ENCODE measurements around the gene PABPC1L.

DNA sequence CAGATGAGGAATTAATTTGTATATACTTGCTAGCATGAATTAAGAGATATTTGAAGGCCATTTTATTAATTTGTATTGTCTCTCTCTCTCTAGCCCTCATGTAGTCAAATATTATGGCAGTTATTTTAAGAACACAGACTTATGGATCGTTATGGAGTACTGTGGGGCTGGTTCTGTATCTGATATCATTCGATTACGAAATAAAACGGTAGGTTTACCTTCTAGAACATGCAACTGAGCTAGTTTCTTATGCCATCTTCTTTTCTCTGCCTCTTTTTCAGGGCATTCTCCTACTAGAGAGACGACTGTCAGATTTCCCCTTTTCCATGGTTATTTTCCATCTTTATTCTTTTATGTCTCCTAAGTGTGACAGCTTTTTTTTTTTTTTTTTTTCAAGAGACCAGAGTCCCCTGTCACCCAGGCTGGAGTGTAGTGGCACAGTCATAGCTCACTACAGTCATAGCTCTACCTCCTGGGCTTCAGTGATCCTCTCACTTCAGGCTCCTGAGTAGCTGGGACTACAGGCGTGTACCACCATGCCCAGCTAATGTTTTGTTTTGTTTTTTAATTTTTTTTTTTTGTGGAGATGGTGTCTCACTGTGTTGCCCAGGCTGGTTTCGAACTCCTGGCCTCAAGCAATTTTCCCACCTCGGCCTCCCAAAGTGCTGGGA, 72.0 kb downstream of the PABPC1L start:
- no peak for TF ChIP-seq EZH2 (IDR thresholded peaks at IDR 0.05; ENCODE audit: low read length)
- TF ChIP-seq, protein P1, sequence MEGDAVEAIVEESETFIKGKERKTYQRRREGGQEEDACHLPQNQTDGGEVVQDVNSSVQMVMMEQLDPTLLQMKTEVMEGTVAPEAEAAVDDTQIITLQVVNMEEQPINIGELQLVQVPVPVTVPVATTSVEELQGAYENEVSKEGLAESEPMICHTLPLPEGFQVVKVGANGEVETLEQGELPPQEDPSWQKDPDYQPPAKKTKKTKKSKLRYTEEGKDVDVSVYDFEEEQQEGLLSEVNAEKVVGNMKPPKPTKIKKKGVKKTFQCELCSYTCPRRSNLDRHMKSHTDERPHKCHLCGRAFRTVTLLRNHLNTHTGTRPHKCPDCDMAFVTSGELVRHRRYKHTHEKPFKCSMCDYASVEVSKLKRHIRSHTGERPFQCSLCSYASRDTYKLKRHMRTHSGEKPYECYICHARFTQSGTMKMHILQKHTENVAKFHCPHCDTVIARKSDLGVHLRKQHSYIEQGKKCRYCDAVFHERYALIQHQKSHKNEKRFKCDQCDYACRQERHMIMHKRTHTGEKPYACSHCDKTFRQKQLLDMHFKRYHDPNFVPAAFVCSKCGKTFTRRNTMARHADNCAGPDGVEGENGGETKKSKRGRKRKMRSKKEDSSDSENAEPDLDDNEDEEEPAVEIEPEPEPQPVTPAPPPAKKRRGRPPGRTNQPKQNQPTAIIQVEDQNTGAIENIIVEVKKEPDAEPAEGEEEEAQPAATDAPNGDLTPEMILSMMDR (optimal IDR thresholded peaks at IDR 0.05 in 1 of 3, IDR thresholded peaks at IDR 0.05 in 1 of 3, conservative IDR thresholded peaks at IDR 0.05 in 1 of 3; ENCODE audit: extremely low read depth in 1 of 3, insufficient read depth in 2 of 3, low read length in 3 of 3), result no peak

Measured in keratinocyte (primary cell).